GM23248 (cell line): ENCODE results near the gene CHAC1.

Experiments used
- EZH2 ChIP-seq: fragments of 200-600 bp; sonication (generic); IDR thresholded peaks from 2 replicates; pipeline ENCODE4 v1.6.1; 2018; ENCODE audit warnings: antibody characterized with exemption, mild to moderate bottlenecking; ENCODE audit not compliant: insufficient read depth, poor library complexity, severe bottlenecking
- EZH2phosphoT487 ChIP-seq: fragments of 200-600 bp; sonication (generic); IDR thresholded peaks from 2 replicates; pipeline ENCODE4 v1.6.1; 2018; ENCODE audit warnings: antibody characterized with exemption, moderate library complexity, mild to moderate bottlenecking, low read depth; ENCODE audit not compliant: insufficient read depth

DNA sequence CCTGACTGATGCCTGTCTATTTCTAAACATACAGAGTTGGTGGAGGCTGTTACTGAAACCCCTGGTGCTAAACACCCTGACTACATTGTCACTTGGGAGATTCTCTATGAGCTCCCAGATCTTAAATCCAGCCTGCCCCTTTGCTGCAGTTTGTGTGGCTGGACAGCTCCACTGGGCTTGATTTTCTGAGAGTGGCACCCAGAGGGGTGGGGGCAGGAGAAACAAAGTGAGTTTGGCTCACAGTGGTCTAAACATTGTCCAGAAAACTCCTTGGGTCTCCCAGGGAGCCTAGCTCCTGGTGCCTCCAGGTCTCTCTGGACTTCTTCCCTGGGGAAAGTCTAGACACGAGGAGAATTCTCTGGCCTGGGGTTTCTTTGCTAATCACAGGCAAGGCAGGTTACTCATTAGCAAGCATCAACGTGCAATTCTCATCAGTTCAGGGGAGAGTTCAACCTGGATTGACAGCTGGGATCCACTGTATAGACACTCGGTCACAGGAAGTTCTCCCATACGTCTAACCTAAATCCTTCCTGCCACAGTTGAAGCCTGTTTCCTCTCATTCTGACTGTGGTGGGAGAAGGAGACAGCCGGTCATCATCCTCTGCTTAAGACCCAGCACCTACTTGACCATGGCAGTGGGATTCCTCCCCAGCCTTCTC lies 31.2 kb upstream of the CHAC1 start:
- TF ChIP-seq EZH2: no peak
- no peak for TF ChIP-seq EZH2phosphoT487
